Liver (tissue), 9 donors: ENCODE measurements around the gene PRKCH. TPM values are rescaled to one million over a fixed set of nuclear protein-coding genes. Genes with fewer than 3 reads are reported as not detected.

ENCODE experiments used
- DNase-seq: peaks from one replicate; pipeline ENCODE4 v3.0.0-alpha.2; 2017; ENCODE audit warnings: low spot score
- H3K27ac ChIP-seq, 2 donors: one replicate each; pipeline ENCODE4 v1.7.0; 2013; ENCODE audit warnings: inconsistent platforms in 2 of 2, low read length in 2 of 2, control low read depth in 1 of 2, low read depth in 1 of 2, mild to moderate bottlenecking in 1 of 2
- H3K27me3 ChIP-seq, 4 donors: one replicate each; pipeline versions ENCODE4 v1.6.1 to v1.7.0; 2013; ENCODE audit warnings: low read length in 3 of 4, inconsistent platforms in 1 of 4, mild to moderate bottlenecking in 1 of 4, moderate library complexity in 1 of 4; ENCODE audit not compliant: control insufficient read depth in 4 of 4, insufficient read depth in 4 of 4
- H3K36me3 ChIP-seq, 4 donors: one replicate each; pipeline versions ENCODE4 v1.6.1 to v1.7.0; 2013; ENCODE audit warnings: low read length in 3 of 4, mild to moderate bottlenecking in 3 of 4, low read depth in 1 of 4, moderate library complexity in 1 of 4; ENCODE audit not compliant: control insufficient read depth in 4 of 4, insufficient read depth in 3 of 4
- H3K4me1 ChIP-seq, 4 donors: one replicate each; pipeline versions ENCODE4 v1.6.1 to v1.7.0; 2013; ENCODE audit warnings: low read length in 3 of 4, mild to moderate bottlenecking in 3 of 4, moderate library complexity in 1 of 4; ENCODE audit not compliant: control insufficient read depth in 4 of 4, insufficient read depth in 4 of 4
- H3K4me3 ChIP-seq, 3 donors: one replicate each; pipeline versions ENCODE4 v1.6.1 to v1.7.0; 2013; ENCODE audit warnings: low read length in 3 of 3, control low read depth in 1 of 3, low read depth in 1 of 3, mild to moderate bottlenecking in 1 of 3
- H3K9ac ChIP-seq, 2 donors: one replicate each; pipeline ENCODE4 v1.7.0; 2013; ENCODE audit warnings: low read length in 2 of 2, mild to moderate bottlenecking in 2 of 2, moderate library complexity in 2 of 2, control low read depth in 1 of 2, low read depth in 1 of 2
- H3K9me3 ChIP-seq, 4 donors: one replicate each; pipeline versions ENCODE4 v1.6.1 to v1.7.0; 2013; ENCODE audit warnings: low read length in 3 of 4; ENCODE audit not compliant: control insufficient read depth in 4 of 4
- EGR1 ChIP-seq, 2 donors: IDR thresholded peaks; 2 replicates each; pipeline ENCODE4 v1.6.1; 2016 to 2018; ENCODE audit warnings: antibody characterized with exemption in 2 of 2, low read depth in 2 of 2
- FOXA1 ChIP-seq: IDR thresholded peaks from 2 replicates; pipeline ENCODE4 v1.6.1; 2016; ENCODE audit warnings: antibody characterized with exemption
- FOXA2 ChIP-seq: IDR thresholded peaks from 2 replicates; pipeline ENCODE4 v1.6.1; 2016; ENCODE audit warnings: antibody characterized with exemption
- GABPA ChIP-seq, 2 donors: IDR thresholded peaks in 1 of 2; conservative IDR thresholded peaks in 1 of 2; 2 replicates each; pipeline ENCODE4 v1.6.1; 2016; ENCODE audit warnings: antibody characterized with exemption in 2 of 2, mild to moderate bottlenecking in 1 of 2, moderate library complexity in 1 of 2
- HNF4A ChIP-seq, 2 donors: conservative IDR thresholded peaks; 2 replicates each; pipeline ENCODE4 v1.6.1; 2016; ENCODE audit warnings: antibody characterized with exemption in 2 of 2, mild to moderate bottlenecking in 2 of 2
- HNF4G ChIP-seq: IDR thresholded peaks from 2 replicates; pipeline ENCODE4 v1.6.1; 2016; ENCODE audit warnings: antibody characterized with exemption
- JUND ChIP-seq, 2 donors: IDR thresholded peaks; 2 replicates each; pipeline ENCODE4 v1.6.1; 2016; ENCODE audit warnings: antibody characterized with exemption in 2 of 2
- NR2F2 ChIP-seq: IDR thresholded peaks from 2 replicates; pipeline ENCODE4 v1.6.1; 2016; ENCODE audit warnings: antibody characterized with exemption
- RAD21 ChIP-seq, 2 donors: IDR thresholded peaks; 2 replicates each; pipeline ENCODE4 v1.6.1; 2016; ENCODE audit warnings: antibody characterized with exemption in 2 of 2, mild to moderate bottlenecking in 2 of 2
- REST ChIP-seq: IDR thresholded peaks from 2 replicates; pipeline ENCODE4 v1.6.1; 2016; ENCODE audit warnings: antibody characterized with exemption, mild to moderate bottlenecking
- RXRA ChIP-seq, 2 donors: IDR thresholded peaks; 2 replicates each; pipeline ENCODE4 v1.6.1; 2017 to 2018; ENCODE audit warnings: antibody characterized with exemption in 2 of 2, mild to moderate bottlenecking in 1 of 2
- SP1 ChIP-seq: IDR thresholded peaks from 2 replicates; pipeline ENCODE4 v1.6.1; 2018; ENCODE audit warnings: antibody characterized with exemption, mild to moderate bottlenecking
- TAF1 ChIP-seq: conservative IDR thresholded peaks from 2 replicates; pipeline ENCODE4 v1.6.1; 2016; ENCODE audit warnings: antibody characterized with exemption, mild to moderate bottlenecking
- YY1 ChIP-seq: IDR thresholded peaks from 2 replicates; pipeline ENCODE4 v1.6.1; 2016; ENCODE audit warnings: antibody characterized with exemption, mild to moderate bottlenecking
- WGBS: extraction: QIAGEN DNeasy Blood & Tissue Kit; methylation state at CpG from one replicate; pipeline ENCODE4 v1.1.7; 2013; 5-methylcytosine and 5-hydroxymethylcytosine counted together
- polyA plus RNA-seq, 2 donors: library from polyadenylated mRNA; stranded (reverse) in 1 of 2; unstranded in 1 of 2; fragments of 200-250 nt in 1 of 2; fragments of >200 nt in 1 of 2; fragmentation: Nextera tagmentation in 1 of 2; extraction: Ambion mirVana in 1 of 2; gene quantifications; one replicate each; pipeline versions ENCODE4 v1.2.1 to v1.2.3, GENCODE V29; 2013 to 2015
- total RNA-seq, 2 donors: library from RNA; depleted of rRNA; stranded (reverse); fragments of >200 nt; gene quantifications; one replicate each; pipeline ENCODE4 v1.2.3, GENCODE V29; 2014
- TF ChIP-seq, protein P1 (sequence below): IDR thresholded peaks from 2 replicates; pipeline ENCODE4 v1.6.1; 2016; ENCODE audit warnings: antibody characterized with exemption
- TF ChIP-seq, protein P2 (sequence below): IDR thresholded peaks from 2 replicates; pipeline ENCODE4 v1.6.1; 2016; ENCODE audit warnings: antibody characterized with exemption
- TF ChIP-seq, protein P3 (sequence below): fragments of 150-350 bp; IDR thresholded peaks from 2 replicates; pipeline ENCODE4 v1.5.1; 2017; ENCODE audit warnings: improper control_type of control experiment, low read depth, low read length; ENCODE audit not compliant: missing input control
- donor health status: healthy.
- donor health status: healthy.
- donor health status: healthy.
- donor health status: healthy.
- donor health status: healthy.

Gene PRKCH
- total and polyA plus RNA-seq, 4 donors: 3.9 to 13.7 (median 7.0) TPM

GRCh38 chr14:61563880-61564617 is 242.7 kb downstream of the PRKCH start:
- no peak for TF ChIP-seq GABPA (IDR thresholded peaks at IDR 0.05 in 1 of 2, conservative IDR thresholded peaks at IDR 0.05 in 1 of 2)
- TF ChIP-seq NR2F2: no peak
- TF ChIP-seq, protein P1, sequence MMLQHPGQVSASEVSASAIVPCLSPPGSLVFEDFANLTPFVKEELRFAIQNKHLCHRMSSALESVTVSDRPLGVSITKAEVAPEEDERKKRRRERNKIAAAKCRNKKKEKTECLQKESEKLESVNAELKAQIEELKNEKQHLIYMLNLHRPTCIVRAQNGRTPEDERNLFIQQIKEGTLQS: no peak
- TF ChIP-seq FOXA1: no peak
- no peak for TF ChIP-seq HNF4A (conservative IDR thresholded peaks at IDR 0.05)
- no peak for TF ChIP-seq SP1
- H3K4me1 ChIP-seq: peaks cover 3 to 16% (median 13%) of the 10 kb centered on the region in 4 donors
- no peaks in the 10 kb centered on the region for H3K36me3 ChIP-seq
- no peak overlapping the region for H3K4me3 ChIP-seq
- H3K9me3 ChIP-seq: no peaks in the 10 kb centered on the region
- no peaks in the 10 kb centered on the region for H3K27me3 ChIP-seq
- no peak for DNase-seq
- H3K27ac ChIP-seq: no peak overlapping the region
- WGBS: 94% methylated on average over 6 of the region's 6 CpGs
- H3K9ac ChIP-seq: no peak overlapping the region

DNA sequence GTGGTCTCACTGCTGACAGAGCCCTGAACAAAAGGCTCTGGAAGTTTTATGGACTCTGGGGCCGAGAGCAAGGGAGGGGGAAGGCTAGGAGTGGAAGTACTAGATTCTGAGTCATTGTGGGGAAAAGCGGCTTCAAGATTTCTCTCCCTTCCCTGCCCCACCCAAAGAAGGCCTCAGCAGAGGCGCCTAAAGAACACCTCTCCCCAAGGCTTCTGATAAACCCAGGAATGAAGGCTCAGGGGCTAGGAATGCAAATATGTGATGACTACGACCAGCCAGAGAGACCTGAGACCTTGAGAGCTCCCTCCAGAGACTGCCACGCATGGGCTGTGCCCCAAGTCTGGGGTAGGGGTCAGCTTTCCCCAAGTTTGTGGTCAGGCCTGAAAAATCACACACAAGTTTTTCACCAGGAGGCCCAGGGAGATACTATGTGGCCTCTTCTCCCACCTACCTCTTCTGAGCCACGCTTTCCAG is 243.3 kb downstream of the PRKCH start:
- WGBS: 91% methylated on average over 6 of the region's 6 CpGs
- Histone ChIP-seq H3K4me3 (no peak overlapping the region), H3K9me3 (no peaks in the 10 kb centered on the region), H3K27me3 (no peaks in the 10 kb centered on the region), H3K27ac (no peak overlapping the region), H3K4me1 (peaks cover 3 to 16% (median 12%) of the 10 kb centered on the region in 4 donors), H3K36me3 (no peaks in the 10 kb centered on the region), H3K9ac (no peak overlapping the region)
- TF ChIP-seq FOXA2 (no peak), HNF4G (no peak)
- no peak for DNase-seq

DNA sequence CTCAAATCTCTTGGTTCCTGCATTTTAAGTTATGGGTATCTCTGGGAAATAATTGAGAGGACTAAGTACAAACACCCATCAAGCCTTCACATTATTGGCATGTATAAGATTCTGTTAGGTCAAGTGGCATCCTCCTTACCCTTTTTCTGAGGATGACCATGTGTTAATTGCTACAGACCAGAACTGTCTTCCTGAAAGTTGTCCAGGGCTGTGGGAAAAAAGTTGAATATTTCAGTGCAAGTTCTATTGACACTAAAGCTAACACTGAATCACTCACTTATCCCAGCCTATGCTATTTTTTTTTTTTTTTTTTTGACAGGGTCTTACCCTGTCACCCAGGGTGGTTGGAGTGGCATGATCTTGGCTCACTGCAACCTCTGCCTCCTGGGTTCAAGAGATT is 243.8 kb downstream of the PRKCH start:
- TF ChIP-seq REST (no peak), RXRA (IDR thresholded peaks at IDR 0.05) (no peak), RAD21 (IDR thresholded peaks at IDR 0.05) (no peak), HNF4A (conservative IDR thresholded peaks at IDR 0.05) (no peak), NR2F2 (no peak), YY1 (no peak), FOXA1 (no peak), JUND (IDR thresholded peaks at IDR 0.05) (no peak), EGR1 (IDR thresholded peaks at IDR 0.05; ENCODE audit: low read depth in 2 of 2) (no peak), FOXA2 (no peak), HNF4G (no peak), GABPA (IDR thresholded peaks at IDR 0.05 in 1 of 2, conservative IDR thresholded peaks at IDR 0.05 in 1 of 2) (no peak), TAF1 (no peak), SP1 (no peak)
- TF ChIP-seq, protein P2, sequence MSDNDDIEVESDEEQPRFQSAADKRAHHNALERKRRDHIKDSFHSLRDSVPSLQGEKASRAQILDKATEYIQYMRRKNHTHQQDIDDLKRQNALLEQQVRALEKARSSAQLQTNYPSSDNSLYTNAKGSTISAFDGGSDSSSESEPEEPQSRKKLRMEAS: no peak
- TF ChIP-seq, protein P3, sequence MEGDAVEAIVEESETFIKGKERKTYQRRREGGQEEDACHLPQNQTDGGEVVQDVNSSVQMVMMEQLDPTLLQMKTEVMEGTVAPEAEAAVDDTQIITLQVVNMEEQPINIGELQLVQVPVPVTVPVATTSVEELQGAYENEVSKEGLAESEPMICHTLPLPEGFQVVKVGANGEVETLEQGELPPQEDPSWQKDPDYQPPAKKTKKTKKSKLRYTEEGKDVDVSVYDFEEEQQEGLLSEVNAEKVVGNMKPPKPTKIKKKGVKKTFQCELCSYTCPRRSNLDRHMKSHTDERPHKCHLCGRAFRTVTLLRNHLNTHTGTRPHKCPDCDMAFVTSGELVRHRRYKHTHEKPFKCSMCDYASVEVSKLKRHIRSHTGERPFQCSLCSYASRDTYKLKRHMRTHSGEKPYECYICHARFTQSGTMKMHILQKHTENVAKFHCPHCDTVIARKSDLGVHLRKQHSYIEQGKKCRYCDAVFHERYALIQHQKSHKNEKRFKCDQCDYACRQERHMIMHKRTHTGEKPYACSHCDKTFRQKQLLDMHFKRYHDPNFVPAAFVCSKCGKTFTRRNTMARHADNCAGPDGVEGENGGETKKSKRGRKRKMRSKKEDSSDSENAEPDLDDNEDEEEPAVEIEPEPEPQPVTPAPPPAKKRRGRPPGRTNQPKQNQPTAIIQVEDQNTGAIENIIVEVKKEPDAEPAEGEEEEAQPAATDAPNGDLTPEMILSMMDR: no peak
- TF ChIP-seq, protein P1: no peak
- H3K4me3 ChIP-seq: no peak overlapping the region
- DNase-seq: no peak
- H3K4me1 ChIP-seq: peaks cover 3 to 16% (median 12%) of the 10 kb centered on the region in 4 donors
- H3K9ac ChIP-seq: no peak overlapping the region
- no peaks in the 10 kb centered on the region for H3K36me3 ChIP-seq
- no peaks in the 10 kb centered on the region for H3K27me3 ChIP-seq
- H3K9me3 ChIP-seq: no peaks in the 10 kb centered on the region
- H3K27ac ChIP-seq: no peak overlapping the region
